Endothelial cell of umbilical vein (primary cell): ENCODE results near the gene PACS1. TPM values are rescaled to one million over a fixed set of nuclear protein-coding genes. Genes with fewer than 3 reads are reported as not detected.

ENCODE experiments used
- BruUV-seq: library from RNA; stranded (reverse); fragments of 400-500 nt; replicated peaks from 2 replicates; lab custom pipeline; 2021; lab: Mats Ljungman, UMichigan
- CTCF ChIA-PET: fragments of 300-600, 350-600 bp; sonication (Branson Sonifier 250); formaldehyde crosslinking; loops from one replicate; lab custom pipeline; 2021; ENCODE audit warnings: antibody characterized with exemption, inconsistent platforms; lab: Charles Lee
- POLR2A ChIA-PET: fragments of 300-600, 350-600 bp; sonication (Branson Sonifier 250); formaldehyde crosslinking; loops from one replicate; lab custom pipeline; 2021; ENCODE audit warnings: antibody characterized with exemption, inconsistent platforms; lab: Charles Lee
- DNase-seq: peaks from one replicate; pipeline ENCODE4 v3.0.0-alpha.2; 2011; ENCODE audit warnings: low read depth, low spot score
- FAIRE-seq: peaks from 2 replicates; lab custom pipeline; 2011; peaks lifted over from hg19 to GRCh38; lab: Jason Lieb, UNC
- H2AFZ ChIP-seq: 2 replicates; pipeline ENCODE4 v1.6.0; 2012; ENCODE audit warnings: low read depth, low read length, control low read depth, inconsistent platforms
- H3K27ac ChIP-seq: 2 replicates; pipeline ENCODE4 v1.5.1; 2011; ENCODE audit warnings: low read depth, mild to moderate bottlenecking, control low read depth, low read length, moderate library complexity; ENCODE audit not compliant: insufficient read depth
- H3K27me3 ChIP-seq, 2 experiments: 2 replicates each; pipeline versions ENCODE4 v1.6.0 to v1.6.1; 2011; ENCODE audit warnings: low read length in 2 of 2, mixed read lengths in 1 of 2; ENCODE audit not compliant: control insufficient read depth in 2 of 2, insufficient read depth in 2 of 2
- H3K36me3 ChIP-seq, 2 experiments: 2 replicates in 1 of 2; 3 replicates in 1 of 2; pipeline ENCODE4 v1.5.1; 2011; ENCODE audit warnings: low read length in 2 of 2, mild to moderate bottlenecking in 1 of 2, moderate library complexity in 1 of 2; ENCODE audit not compliant: control insufficient read depth in 2 of 2, insufficient read depth in 2 of 2; ENCODE audit errors: extremely low read depth in 1 of 2
- H3K4me1 ChIP-seq: 3 replicates; pipeline ENCODE4 v1.5.1; 2011; ENCODE audit warnings: mild to moderate bottlenecking, low read length; ENCODE audit not compliant: control insufficient read depth, insufficient read depth; ENCODE audit errors: extremely low read depth
- H3K4me2 ChIP-seq: 2 replicates; pipeline ENCODE4 v1.6.1; 2011; ENCODE audit warnings: low read length, control low read depth, mixed read lengths; ENCODE audit not compliant: insufficient read depth
- H3K4me3 ChIP-seq, 3 experiments: fragments of 200-600 bp in 1 of 3; sonication (generic), shearing (Covaris generic) in 1 of 3; replicated peaks in 1 of 3; 2 replicates each; pipeline ENCODE4 v1.5.1; 2011 to 2016; ENCODE audit warnings: control low read depth in 3 of 3, low read length in 3 of 3, mild to moderate bottlenecking in 2 of 3, inconsistent platforms in 1 of 3, low read depth in 1 of 3, moderate library complexity in 1 of 3; ENCODE audit not compliant: insufficient read depth in 1 of 3
- H3K79me2 ChIP-seq: 2 replicates; pipeline ENCODE4 v1.6.0; 2012; ENCODE audit warnings: low read length, inconsistent platforms; ENCODE audit not compliant: control insufficient read depth, insufficient read depth
- H3K9ac ChIP-seq: replicated peaks from 2 replicates; pipeline ENCODE3; 2011; ENCODE audit warnings: low read length, control low read depth; ENCODE audit not compliant: insufficient read depth; ENCODE audit errors: extremely low read depth
- H3K9me1 ChIP-seq: replicated peaks from 3 replicates; pipeline ENCODE4 v1.6.0; 2011; ENCODE audit warnings: mild to moderate bottlenecking, low read length; ENCODE audit not compliant: control insufficient read depth, insufficient read depth; ENCODE audit errors: extremely low read depth
- H3K9me3 ChIP-seq: replicated peaks from 2 replicates; pipeline ENCODE4 v1.5.1; 2012; ENCODE audit warnings: low read length, inconsistent platforms; ENCODE audit not compliant: control insufficient read depth, insufficient read depth
- H4K20me1 ChIP-seq: replicated peaks from 2 replicates; pipeline ENCODE3; 2011; ENCODE audit warnings: mild to moderate bottlenecking, low read length; ENCODE audit not compliant: control insufficient read depth, insufficient read depth; ENCODE audit errors: extremely low read depth
- CTCF ChIP-seq, 2 donors: IDR thresholded peaks; 1 replicate in 1 of 2; 2 replicates in 1 of 2; pipeline ENCODE4 v1.5.1; 2011; ENCODE audit warnings: low read length in 2 of 2, mild to moderate bottlenecking in 2 of 2, moderate library complexity in 2 of 2, control low read depth in 1 of 2, inconsistent platforms in 1 of 2, low read depth in 1 of 2; ENCODE audit not compliant: insufficient read depth in 1 of 2; ENCODE audit errors: extremely low read depth in 1 of 2
- EZH2 ChIP-seq: IDR thresholded peaks from 2 replicates; pipeline ENCODE4 v1.6.1; 2012; ENCODE audit warnings: borderline replicate concordance, low read depth, mild to moderate bottlenecking, moderate library complexity, low read length, inconsistent platforms; ENCODE audit not compliant: severe bottlenecking
- FOS ChIP-seq: IDR thresholded peaks from 2 replicates; pipeline ENCODE4 v1.6.1; 2011; ENCODE audit warnings: mild to moderate bottlenecking, low read length, moderate library complexity, borderline replicate concordance; ENCODE audit not compliant: insufficient read depth
- GATA2 ChIP-seq: IDR thresholded peaks from 2 replicates; pipeline ENCODE4 v1.7.0; 2011; ENCODE audit warnings: low read depth, mild to moderate bottlenecking, moderate library complexity, mixed read lengths, low read length; ENCODE audit not compliant: insufficient read length, insufficient read depth
- JUN ChIP-seq: IDR thresholded peaks from 2 replicates; pipeline ENCODE4 v1.6.1; 2011; ENCODE audit warnings: borderline replicate concordance, low read depth; ENCODE audit not compliant: insufficient read length, insufficient read depth
- MAX ChIP-seq: IDR thresholded peaks from 2 replicates; pipeline ENCODE4 v1.6.1; 2011; ENCODE audit not compliant: insufficient read depth, insufficient read length
- MYC ChIP-seq: IDR thresholded peaks from one replicate; pipeline ENCODE4 v1.6.1; 2011; ENCODE audit warnings: mild to moderate bottlenecking, low read depth, low read length
- POLR2A ChIP-seq: IDR thresholded peaks from 2 replicates; pipeline ENCODE4 v1.6.1; 2012; ENCODE audit warnings: low read depth, mild to moderate bottlenecking, control low read depth, low read length
- dilution Hi-C: fragments of 300-500 bp; cut with MboI; formaldehyde crosslinking; loops from one replicate; pipeline ENCODE4 v1.15.0; 2019; ENCODE audit warnings: low sequenced_read_pairs; ENCODE audit not compliant: extremely low pct_ligation_motif_present
- intact Hi-C: fragments of 100-400 bp; cut with micrococcal nuclease; formaldehyde crosslinking; loops from one replicate; pipeline ENCODE4 v1.10.0; 2022
- polyA plus RNA-seq, 4 experiments: library from polyadenylated mRNA; depleted of rRNA in 3 of 4; stranded (reverse) in 3 of 4; unstranded in 1 of 4; fragments of >200 nt; gene quantifications; 2 replicates each; pipeline versions ENCODE4 v1.2.1 to v1.2.3, GENCODE V29; 2011 to 2012; ENCODE audit warnings: missing spikeins in 1 of 4
- total RNA-seq: library from RNA; stranded (reverse); gene quantifications from 2 replicates; pipeline ENCODE4 v1.2.3, GENCODE V29; 2021

Gene PACS1
- total and polyA plus RNA-seq, 2 donors (not counting 3 experiments of a cell fraction or from before 2014, with no cell fraction given), result 26.4 to 64.4 TPM

- TF ChIP-seq FOS (no peak), POLR2A (no peak), GATA2 (no peak)
- CTCF ChIA-PET, result interaction anchor here (2.2 to 3.3 kb wide), 2 partner anchors 10 to 14 kb away, joined by 8 to 18 read pairs; no protein-coding TSS in a partner anchor
- Histone ChIP-seq H3K79me2 (no peaks in the 10 kb centered on the region), H3K9me3 (no peaks in the 10 kb centered on the region), H2AFZ (no peak overlapping the region), H3K36me3 (no peaks in the 10 kb centered on the region), H3K27me3 (peaks cover 0 to 10% of the 10 kb centered on the region in 2 experiments), H3K27ac (no peak overlapping the region), H3K4me2 (no peak overlapping the region), H3K4me1 (no peaks in the 10 kb centered on the region), H3K9me1 (no peaks in the 10 kb centered on the region), H3K4me3 (no peak overlapping the region), H3K9ac (no peak overlapping the region), H4K20me1 (no peaks in the 10 kb centered on the region)
- BruUV-seq, result no TSS peak
- DNase-seq, result no peak
- intact Hi-C loops (no loop called here), dilution Hi-C loops (no loop called here)
- no peak for FAIRE-seq
- POLR2A ChIA-PET, result no interaction called here
Measured at GRCh38 chr11:66035653-66036333, 34.3 kb upstream of the PACS1 start.

GRCh38 chr11:66036334-66036710, 33.8 kb upstream of the PACS1 start:
- no TSS peak for BruUV-seq

More at GRCh38 chr11:66036334-66036710, 33.8 kb upstream of the PACS1 start:
- H3K27ac ChIP-seq, result no peak overlapping the region
- H3K4me3 ChIP-seq, result no peak overlapping the region
- H3K4me1 ChIP-seq, result no peaks in the 10 kb centered on the region
- no peaks in the 10 kb centered on the region for H4K20me1 ChIP-seq
- FAIRE-seq, result no peak
- dilution Hi-C loops, result no loop called here
- DNase-seq, result no peak
- H3K9me1 ChIP-seq, result no peaks in the 10 kb centered on the region
- no peak overlapping the region for H3K9ac ChIP-seq
- TF ChIP-seq MYC (no peak), GATA2 (no peak), MAX (no peak), EZH2 (no peak), CTCF (IDR thresholded peaks at IDR 0.05; ENCODE audit: extremely low read depth in 1 of 2, insufficient read depth in 1 of 2, low read depth in 1 of 2, low read length in 2 of 2) (no peak), JUN (no peak), FOS (no peak)
- H2AFZ ChIP-seq, result no peak overlapping the region
- ChIA-PET CTCF (interaction anchor here (2.2 to 3.3 kb wide), 2 partner anchors 9 to 14 kb away, joined by 8 to 18 read pairs; no protein-coding TSS in a partner anchor), POLR2A (no interaction called here)
- no peaks in the 10 kb centered on the region for H3K36me3 ChIP-seq
- H3K79me2 ChIP-seq, result no peaks in the 10 kb centered on the region
- H3K9me3 ChIP-seq, result no peaks in the 10 kb centered on the region
- no peak overlapping the region for H3K4me2 ChIP-seq
- peaks cover 0 to 10% of the 10 kb centered on the region in 2 experiments for H3K27me3 ChIP-seq
- intact Hi-C loops, result no loop called here
